Measurements from ENCODE around the gene BUB1B.

DNA sequence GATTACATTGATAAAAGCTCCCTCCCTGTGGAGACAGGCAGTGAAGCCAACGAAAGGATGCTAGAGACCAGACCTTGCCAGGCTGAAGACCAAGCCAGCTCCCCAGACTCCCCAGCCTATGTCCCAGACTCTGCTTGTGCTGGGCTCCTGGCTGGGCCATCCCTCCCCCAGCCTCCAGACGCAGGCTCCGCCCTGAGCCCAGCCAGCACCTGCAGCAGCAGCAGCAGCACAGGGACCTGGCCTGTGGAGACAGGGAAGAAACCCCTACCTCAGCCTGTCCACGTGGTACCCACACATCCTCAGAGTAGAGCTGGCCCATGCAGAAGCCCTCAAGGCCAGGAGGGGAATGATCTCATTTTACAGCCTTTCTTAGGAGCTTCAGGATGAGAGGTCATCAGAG is 108.7 kb downstream of the BUB1B start:
- TF ChIP-seq POLR2AphosphoS5 (IDR thresholded peaks at IDR 0.05) (no peak), CTCF (IDR thresholded peaks at IDR 0.05) (no peak), POLR2A (IDR thresholded peaks at IDR 0.05) (no peak), EP300 (IDR thresholded peaks at IDR 0.05; ENCODE audit: low read depth) (no peak)

All from transverse colon (tissue), 4 donors.